ENCODE measurements around the gene HOXA1.

The HOXA1 gene

DNA sequence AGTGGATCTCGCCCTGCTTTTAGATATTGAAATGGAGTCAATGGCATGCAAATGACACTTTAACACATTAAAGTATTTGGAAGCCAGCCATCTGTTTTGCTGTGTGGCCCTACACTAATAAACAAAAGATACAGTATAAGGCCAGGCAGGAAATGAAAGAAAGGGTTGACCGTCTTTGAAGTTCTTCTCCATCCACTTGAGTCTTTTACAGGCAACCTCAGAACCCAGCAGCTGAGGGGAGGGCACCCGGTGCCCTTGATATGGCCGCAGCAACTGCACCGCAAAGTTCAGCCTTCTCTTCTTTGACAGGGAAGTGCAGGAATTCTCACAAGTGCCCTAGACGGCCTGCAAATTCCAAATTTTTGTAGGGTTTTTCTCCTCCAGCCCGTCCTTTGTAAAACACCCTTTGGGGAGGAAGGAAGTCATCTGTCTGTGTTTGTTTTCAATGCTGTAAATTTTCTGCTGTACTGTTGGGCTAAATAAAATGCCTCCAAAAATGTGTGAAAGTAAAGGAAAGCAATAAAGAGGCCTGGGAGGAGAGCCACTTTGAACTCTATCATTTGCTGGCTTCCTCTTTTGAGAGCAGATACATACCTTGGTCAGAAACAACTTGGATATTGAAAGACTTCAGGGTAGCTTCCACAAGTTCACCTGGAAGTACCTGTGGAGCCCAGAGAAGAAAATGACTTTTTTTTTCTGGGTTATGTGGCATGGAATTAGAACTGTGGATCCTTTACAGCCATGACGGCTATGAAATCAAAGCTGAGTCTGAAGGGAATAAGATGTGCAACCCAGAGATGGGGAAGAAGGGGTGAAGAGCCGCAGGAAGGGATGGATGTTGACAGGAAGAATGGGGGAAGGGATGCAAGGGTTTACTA lies 3.6 kb downstream of the HOXA1 start:
- DNase-seq (ENCODE audit: low read depth), result no peak

DNA sequence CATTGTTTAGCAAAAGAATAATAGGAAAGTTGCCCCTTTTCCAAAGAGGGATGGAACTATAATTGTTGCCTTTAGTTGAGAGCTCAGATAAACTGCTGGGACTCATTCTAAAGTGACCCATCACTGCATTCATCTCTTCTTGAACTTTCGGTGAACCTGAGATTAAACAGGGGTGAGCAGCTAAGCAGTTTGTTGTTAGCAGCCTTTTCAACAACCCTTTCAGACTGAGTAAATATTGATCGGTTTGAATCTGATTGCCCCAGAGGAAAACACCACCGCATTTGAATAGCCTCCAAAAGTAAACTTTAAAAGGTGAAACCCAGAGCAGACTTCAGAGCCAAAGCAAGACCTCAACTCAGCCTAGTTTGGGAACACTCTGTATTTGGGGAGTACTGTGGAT lies 4.7 kb downstream of the HOXA1 start:
- no peak for DNase-seq (ENCODE audit: low read depth)

DNA sequence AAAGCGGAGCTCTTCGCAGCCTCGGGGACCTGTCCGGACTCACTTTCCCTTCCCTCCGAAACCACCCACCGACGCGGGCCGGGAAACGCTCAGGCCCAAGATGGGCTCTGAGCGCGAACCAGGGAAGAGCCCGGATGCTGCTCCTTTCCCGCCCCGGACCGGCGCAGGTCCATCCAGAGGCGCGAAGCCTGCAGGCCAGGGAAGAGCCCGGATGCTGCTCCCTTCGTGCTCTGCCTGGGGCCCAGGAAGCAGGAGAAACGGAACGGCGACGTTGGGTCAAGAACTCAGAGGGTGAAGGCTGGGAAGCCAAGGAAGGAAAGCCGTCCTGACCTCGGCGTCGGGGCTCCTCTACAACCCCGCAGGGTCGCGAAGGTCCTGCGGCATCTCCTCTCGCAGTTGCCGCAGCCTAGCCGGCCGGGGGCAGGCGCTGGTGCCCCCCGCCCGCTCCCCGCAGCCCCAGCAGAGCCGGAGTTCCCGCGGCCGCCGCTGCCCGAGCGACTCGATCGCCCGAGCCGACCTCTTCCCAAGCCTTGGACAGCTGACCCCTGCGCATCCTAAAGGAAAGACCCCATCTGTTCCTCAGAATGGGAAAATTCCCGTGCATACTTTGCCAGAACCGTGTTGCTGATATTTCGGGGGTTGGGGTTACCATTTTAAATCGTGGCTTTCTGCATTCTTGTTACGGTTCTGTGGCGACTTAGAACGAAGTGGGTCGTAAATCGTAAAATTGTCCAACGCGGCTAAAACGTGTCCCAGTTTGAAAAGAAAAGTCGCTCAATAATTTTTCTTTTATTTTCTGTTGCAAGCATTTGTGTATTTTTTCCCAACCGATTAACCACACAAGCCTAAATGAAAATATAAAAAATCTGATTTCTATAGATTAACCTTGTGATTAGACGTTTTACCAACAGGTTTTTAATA lies 7.5 kb downstream of the HOXA1 start:
- DNase-seq (ENCODE audit: low read depth), result no peak

DNA sequence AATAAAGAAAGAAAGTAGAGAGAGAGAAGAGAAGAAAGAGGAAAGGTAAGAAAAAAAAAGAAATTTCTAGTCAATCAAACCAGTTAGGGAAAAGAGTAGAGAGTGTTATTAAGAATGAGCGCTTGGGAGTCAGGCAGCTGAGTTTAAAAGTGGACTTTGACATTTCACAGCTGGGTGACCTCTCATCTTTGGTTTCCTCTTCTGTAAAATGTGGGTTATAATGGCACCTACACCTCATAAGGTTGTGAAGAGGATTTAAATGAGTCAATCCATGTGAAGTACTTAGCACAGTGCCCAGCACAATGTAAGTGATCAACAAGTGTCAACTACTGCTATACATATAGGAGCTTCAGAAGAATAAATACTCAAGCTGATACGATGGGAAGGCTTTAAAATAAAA lies 12.2 kb downstream of the HOXA1 start:
- DNase-seq (ENCODE audit: low read depth), result no peak

DNA sequence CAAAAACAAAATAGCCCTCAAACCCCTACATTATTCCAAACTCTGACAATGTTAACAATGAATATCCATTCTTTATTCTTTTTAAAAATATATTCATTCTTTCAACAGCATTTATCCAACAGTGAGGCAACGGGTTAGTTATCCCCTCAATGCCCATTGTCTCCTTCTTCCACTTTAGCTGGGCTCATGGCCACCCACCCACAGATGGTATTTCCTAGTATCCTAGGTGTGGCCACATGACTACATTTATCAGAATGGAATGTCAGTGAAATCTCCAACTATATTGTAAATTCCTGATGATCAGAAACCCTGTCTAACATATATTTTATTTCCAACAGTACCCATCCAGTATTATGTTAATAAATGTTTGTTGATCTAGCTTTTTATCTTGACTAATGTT lies 13.6 kb downstream of the HOXA1 start:
- no peak for DNase-seq (ENCODE audit: low read depth)

DNA sequence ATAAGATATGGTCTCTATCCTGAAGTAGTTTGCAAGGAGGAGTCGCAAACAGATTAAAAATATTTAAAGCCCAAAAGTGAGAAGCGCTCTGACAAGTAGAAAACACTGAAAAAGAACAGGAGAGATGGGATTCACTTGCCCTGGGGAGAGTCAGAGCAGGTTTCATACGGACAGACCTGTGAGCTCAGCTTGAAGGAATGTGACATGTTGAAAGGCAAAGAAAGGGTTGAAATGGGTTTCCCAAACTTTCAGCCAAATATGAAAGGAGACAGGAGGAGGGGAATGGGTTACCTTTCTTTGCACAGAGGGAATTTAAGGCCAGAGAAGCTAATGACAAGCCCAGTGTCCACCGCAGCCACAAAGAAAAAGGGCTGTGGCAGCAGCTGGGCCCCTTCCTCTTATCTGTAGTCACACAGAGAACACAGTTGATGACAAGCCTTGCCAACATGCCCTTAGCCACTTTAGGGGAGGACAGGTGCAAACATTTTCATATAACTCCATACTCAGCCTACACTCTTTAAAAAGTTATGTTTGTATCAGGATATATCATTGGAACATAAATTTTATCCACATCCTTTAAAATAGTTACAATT lies 14.9 kb downstream of the HOXA1 start:
- DNase-seq (ENCODE audit: low read depth), result no peak

DNA sequence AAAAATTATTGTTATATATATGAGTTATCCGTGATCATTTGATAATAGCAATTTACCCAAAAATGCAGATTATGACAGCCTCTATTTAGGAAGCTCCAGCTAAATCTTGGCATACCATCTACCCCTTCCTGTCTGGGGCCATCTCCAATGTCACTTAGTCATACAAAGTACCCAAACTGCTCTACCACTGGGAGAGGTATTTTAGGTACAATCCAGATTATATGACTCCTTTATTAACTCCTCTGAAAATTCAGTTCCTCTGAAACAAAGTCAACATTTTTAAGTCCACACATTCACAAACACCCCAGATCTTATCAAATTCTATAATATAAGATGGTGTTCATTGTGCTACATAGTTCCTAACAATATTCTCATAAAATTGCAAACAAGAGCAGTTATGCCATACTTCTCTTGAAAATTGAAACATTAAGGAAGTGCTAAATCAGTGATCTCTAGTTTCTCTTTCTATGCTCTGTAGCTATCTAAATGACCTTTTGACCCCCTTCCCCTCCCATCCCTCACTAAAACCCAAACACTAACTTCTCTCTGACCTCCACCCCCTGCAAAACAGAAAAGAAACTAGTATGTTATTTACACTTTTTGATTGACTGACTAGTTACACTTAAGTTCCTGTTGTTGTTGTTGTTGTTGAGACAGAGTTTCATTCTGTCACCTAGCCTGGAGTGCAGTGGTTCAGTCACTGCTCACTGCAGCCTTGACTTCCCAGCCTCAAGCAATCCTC lies 16.4 kb downstream of the HOXA1 start:
- DNase-seq (ENCODE audit: low read depth), result no peak

DNA sequence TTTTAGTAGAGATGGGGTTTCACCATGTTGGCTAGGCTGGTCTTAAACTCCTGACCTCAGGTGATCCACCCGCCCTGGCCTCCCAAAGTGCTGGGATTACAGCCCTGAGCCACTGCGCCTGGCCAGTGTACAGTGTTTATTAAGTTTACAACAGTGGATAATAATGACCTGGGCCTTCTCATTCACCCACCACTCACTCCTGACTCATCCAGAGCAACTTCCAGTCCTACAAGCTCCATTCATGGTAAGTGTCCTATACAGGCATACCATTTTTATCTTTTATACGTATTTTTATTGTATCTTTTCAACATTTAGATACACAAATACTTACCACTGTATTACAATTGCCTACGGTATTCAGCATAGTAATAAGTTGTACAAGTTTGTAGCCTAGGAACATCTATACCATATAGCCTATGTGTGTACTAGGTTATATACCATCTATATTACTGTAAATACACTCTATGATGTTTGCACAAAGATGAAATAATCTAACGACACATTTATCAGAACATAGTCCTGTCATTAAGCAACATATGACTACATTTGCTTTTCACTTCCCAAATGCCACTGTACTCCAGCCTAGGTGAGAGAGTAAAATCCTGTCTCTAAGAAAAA lies 17.1 kb downstream of the HOXA1 start:
- no peak for DNase-seq (ENCODE audit: low read depth)

DNA sequence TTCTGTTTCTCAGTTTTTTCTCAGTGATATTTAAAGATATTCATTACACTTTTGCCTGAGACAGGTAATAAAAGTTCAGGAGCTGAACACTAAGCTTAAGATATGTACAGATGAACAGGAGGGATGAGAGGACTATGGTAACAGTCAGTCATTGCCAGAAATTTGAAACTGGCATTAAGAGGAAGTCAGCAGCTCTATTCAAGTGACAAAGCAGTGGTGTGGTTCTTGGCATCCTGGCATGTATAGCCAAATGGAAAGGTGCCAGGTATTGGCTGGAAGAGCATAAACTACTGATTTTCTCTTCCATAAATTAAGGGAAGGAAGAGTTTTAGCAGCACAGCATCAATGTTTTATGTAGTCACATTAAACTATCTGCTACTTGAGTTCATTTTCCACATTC lies 22.7 kb downstream of the HOXA1 start:
- no peak for DNase-seq (ENCODE audit: low read depth)

DNA sequence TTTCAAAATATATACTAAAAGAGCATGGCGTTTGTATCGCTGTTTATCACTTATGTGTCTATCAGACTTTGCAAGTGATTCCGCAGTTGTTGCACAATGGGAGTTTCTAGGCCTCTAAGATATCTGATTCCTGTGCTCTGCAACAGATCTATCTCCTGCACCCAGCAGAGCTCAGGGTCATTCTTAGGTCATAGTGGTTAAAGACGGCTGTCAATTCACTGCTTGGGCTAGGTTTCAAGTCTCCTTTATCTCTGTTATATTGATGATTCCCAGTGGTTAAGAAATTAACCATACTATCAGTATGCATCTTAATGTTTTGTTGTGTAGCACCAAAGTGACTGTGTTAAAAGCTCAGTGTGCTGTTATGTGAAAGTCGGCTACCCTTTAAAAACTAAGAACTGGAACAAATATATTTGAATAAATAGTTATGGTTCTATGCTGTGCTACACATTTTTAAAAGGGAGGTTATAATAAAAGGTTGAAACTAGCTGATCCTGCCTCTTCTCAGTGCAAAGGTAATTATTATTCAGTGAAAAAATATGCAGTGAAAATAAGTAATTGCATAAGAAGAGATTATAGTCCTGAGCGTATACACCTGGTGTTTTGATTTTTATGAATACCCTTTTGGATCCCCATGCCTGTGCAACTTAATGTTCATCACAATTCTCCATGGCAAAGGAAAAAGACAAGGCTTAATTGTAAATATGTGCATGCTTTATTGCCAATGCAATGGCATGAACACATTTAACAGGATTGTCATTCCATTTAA lies 24.0 kb downstream of the HOXA1 start:
- no peak for DNase-seq (ENCODE audit: low read depth)

DNA sequence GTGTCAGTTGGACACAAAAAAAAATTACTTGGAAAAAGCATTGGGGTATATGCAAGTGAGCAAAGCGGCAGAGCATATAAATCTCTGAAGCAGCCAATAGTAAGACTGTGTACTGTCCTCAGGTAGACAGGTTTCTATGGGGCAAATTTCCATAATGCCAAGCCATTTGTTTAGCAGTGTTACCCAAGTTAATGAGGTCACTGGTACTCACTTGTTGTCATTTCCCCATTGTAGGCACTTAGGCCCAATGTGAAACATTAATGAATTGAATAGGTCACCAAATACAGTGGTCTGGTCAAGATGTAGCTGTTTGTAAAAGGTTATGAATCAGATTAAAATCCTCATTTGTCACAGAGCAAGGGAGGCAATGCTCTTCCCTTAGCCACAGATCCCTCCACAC lies 27.5 kb downstream of the HOXA1 start:
- DNase-seq (ENCODE audit: low read depth), result no peak

DNA sequence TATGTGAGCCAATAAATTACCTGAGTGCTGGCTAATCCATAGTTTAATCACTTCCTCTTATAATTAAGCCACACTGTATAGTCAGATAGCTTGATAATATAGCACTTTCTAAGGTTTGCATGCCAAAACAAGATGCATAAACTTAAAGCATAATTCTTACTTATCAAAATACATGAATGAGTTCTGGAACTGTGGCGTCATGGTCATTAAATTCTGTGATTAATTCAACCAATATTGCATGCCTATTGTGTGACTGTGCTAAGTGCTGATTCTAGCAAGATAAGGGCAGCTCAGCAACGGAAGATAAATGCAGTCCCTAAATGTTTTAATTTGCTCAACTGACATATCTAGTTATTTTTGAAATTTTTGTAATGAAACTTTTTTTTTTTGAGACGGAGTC lies 29.7 kb downstream of the HOXA1 start:
- no peak for DNase-seq (ENCODE audit: low read depth)

DNA sequence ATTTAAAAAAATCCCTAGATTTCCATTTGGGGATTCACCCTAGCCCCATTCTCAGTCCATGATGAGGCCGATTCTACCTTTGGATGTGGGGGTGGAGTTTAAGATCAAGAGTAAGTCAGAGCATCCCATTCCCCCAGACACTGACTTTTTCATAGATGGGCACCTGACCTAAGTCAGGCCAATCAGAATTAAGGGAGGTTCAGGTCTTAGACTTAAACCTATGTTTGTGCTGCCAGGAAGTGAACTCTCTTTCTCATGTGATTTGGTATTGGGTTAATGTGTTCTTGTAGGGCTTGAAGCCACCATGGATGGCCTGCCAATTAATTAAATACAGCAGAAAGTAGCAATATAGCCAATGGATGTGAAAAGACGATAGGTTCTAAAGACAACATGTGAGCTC lies 30.1 kb downstream of the HOXA1 start:
- DNase-seq (ENCODE audit: low read depth), result no peak

DNA sequence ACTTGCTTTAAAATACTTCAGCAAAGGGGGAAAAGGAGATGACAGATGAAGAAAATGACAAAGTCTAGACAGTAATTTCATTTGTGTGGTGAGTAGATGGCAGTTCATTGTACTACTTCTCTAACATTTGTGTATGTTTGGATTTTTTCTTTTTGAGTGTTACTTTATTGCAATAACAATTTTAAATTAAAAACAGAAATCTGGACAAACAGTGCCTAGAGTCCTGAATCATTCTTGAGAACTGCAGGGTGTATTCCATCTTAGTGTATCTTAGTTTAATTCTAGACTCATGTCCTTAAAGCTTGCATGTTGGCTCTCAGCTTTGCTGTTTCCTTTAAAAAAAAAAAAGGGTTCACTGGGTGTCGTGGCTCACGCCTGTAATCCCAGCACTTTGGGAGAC lies 31.1 kb downstream of the HOXA1 start:
- no peak for DNase-seq (ENCODE audit: low read depth)

DNA sequence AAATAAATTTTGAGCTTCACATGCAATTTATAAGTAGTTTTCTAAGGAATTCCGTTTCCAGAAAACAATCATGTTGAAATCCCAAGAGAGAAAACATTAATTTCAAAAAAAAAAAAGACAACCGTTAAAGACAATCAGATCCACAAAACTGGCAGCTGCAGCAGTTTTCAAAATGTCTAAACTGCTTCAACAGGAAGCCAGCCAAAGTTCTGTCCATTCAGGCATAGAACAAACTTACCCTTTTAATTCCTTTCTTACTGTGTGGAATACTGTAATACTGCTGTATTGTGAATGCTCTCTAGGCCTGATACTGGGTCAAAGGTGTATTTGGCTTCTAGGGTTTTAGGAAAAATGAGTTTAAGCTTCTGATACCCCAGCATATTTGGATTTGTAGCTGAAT lies 31.6 kb downstream of the HOXA1 start:
- DNase-seq (ENCODE audit: low read depth), result no peak

DNA sequence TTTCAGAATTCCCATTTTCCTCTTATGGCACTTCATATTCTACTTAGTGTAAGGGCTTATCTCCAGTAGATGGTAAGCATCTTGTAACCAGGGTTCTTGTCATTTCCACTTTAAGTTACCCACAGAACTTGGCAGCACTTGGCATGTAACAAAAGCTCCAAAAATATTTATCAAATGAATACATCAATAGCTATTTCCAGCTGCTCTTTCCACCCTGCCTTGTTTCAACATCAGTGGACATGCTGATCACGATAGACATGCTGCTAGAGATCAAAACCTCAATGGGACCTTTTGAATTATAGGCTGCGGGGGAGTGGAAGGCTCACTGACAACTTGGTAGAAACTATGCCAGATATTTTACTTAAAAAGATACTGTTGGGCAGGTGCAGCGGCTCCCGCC lies 32.9 kb downstream of the HOXA1 start:
- DNase-seq (ENCODE audit: low read depth), result no peak

DNA sequence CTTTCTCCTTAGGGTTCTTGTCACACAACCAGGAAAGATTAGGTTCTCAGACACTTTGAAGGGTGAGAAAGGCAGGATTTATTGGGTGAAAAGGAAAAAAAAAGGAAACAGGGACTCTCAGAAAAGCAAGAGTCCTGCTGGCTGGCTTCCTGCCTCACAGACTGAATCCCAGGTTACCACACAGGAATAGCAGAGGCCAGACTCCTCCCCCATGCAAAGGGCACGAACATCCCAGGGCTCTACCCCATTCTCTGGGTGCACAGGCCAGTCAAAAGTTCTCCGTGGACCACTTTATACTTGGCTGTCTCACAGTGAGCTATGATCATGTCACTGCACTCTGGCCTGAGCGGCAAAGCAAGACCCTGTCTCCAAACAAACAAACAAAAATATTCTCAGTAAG lies 42.6 kb downstream of the HOXA1 start:
- no peak for DNase-seq (ENCODE audit: low read depth)

DNA sequence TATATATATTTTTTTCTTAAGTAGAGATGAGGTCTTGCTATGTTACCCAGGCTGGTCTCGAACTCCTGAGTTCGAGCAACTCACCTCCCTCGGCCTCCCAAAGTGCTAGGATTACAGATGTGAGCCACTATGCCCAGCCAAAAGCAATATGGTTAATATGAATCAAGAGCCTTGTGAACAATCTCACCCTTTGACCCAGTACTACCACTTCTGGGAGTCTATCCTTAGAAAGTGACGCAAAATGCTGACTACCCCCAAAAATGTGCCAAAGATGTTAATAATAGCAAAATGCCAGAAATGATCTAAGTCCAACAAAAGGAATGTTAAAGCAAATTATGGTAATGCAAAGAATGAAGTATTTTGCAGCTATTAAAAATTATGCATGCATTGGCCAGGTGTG lies 44.3 kb downstream of the HOXA1 start:
- DNase-seq (ENCODE audit: low read depth), result no peak

DNA sequence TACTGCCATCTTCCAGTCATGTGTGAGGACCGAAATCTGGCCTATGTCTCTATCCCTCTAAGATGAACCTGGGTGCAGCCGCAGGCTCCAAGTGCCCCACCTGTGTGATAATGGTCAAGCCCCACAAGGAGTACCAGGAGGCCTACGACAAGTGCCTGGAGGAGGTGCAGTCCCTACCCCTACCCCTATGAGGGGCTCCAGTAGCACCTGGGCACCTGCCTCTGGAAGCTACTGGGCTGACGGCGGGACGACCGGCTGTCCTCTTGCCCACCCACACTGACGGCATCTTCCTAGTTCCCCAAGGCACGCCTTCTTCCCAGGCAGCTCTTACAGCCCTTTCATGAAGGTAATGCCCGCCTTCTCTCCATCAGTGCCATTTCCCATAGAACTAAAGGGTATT lies 47.4 kb downstream of the HOXA1 start:
- DNase-seq (ENCODE audit: low read depth), result no peak

DNA sequence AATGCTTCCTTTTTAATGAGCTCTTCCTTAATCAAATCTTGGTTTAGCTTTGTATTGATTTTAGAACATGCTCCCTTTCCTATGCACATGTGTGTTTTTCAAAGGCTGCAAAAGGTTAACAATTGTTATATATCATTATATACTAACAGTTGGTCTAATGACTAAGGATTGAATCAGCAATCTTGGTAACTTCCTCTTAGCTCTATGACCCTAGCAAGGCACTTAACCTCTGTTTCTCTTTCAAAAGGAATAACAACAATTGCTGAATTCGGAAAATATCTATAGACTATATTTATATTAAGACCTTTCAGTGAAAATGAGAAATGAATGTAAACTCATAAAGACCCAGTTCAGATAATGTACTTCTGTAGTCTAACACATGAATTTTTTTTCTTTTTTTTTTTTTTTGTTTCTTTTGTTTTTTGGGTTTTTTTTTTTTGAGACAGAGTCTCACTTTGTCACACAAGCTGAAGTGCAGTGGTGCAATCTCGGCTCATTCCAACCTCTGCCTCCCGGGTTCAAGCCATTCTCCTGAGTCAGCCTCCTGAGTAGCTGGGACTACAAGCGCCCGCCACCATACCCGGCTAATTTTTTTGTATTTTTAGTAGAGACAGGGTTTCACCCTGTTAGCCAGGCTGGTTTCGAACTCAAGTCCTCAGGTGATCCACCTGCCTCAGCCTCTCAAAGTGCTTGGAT lies 48.8 kb downstream of the HOXA1 start:
- no peak for DNase-seq (ENCODE audit: low read depth)

Data from T-helper 22 cell (primary cell).